CD4-positive, alpha-beta T cell (primary cell): ENCODE results near the gene GRIPAP1. TPM values are rescaled to one million over a fixed set of nuclear protein-coding genes. Genes with fewer than 3 reads are reported as not detected.

Source experiments
- ATAC-seq: fragments of 200-7000 bp; cut with Tn5 transposase; one replicate; pipeline ENCODE4 v1.10.0; 2022; ENCODE audit warnings: mild to moderate bottlenecking; ENCODE audit not compliant: poor library complexity
- CTCF ChIA-PET: fragments of 350-600 bp; sonication (Branson Sonifier 250); formaldehyde crosslinking; loops from one replicate; lab custom pipeline; 2021; ENCODE audit warnings: antibody characterized with exemption, inconsistent platforms; lab: Charles Lee
- POLR2A ChIA-PET: fragments of 350-600 bp; sonication (Branson Sonifier 250); formaldehyde crosslinking; loops from one replicate; lab custom pipeline; 2021; ENCODE audit warnings: antibody characterized with exemption, inconsistent platforms; lab: Charles Lee
- DNase-seq, 14 experiments: peaks; one replicate each; pipeline ENCODE4 v3.0.0-alpha.2; 2013 to 2020; ENCODE audit warnings: mixed read lengths in 2 of 14
- H3K27ac ChIP-seq, 2 donors: one replicate each; pipeline versions ENCODE4 v1.5.1 to v1.7.0; 2013; ENCODE audit warnings: low read length in 2 of 2, low read depth in 1 of 2, mild to moderate bottlenecking in 1 of 2
- H3K27me3 ChIP-seq, 2 experiments: 1 replicate in 1 of 2; 2 replicates in 1 of 2; pipeline versions ENCODE4 v1.6.1 to v1.7.0; 2013; ENCODE audit warnings: low read length in 2 of 2, control low read depth in 1 of 2, mild to moderate bottlenecking in 1 of 2, moderate library complexity in 1 of 2; ENCODE audit not compliant: insufficient read depth in 2 of 2, control insufficient read depth in 1 of 2
- H3K36me3 ChIP-seq: one replicate; pipeline ENCODE4 v1.6.1; 2013; ENCODE audit warnings: low read length, control low read depth; ENCODE audit not compliant: insufficient read depth
- H3K4me1 ChIP-seq: one replicate; pipeline ENCODE4 v1.6.1; 2013; ENCODE audit warnings: low read length, control low read depth; ENCODE audit not compliant: insufficient read depth
- H3K4me3 ChIP-seq: one replicate; pipeline ENCODE4 v1.5.1; 2013; ENCODE audit warnings: mild to moderate bottlenecking, low read length, moderate library complexity
- H3K9me3 ChIP-seq, 2 experiments: 1 replicate in 1 of 2; 2 replicates in 1 of 2; pipeline versions ENCODE4 v1.6.1 to v1.7.0; 2013; ENCODE audit warnings: low read length in 2 of 2, mild to moderate bottlenecking in 2 of 2, control low read depth in 1 of 2, moderate library complexity in 1 of 2; ENCODE audit not compliant: control insufficient read depth in 1 of 2, insufficient read depth in 1 of 2
- H3K27ac Mint-ChIP-seq: one replicate; pipeline ENCODE4 v1.8.0; 2020; ENCODE audit warnings: mixed read lengths
- H3K27me3 Mint-ChIP-seq: one replicate; pipeline ENCODE4 v1.8.0; 2021; ENCODE audit warnings: mixed read lengths
- H3K36me3 Mint-ChIP-seq: one replicate; pipeline ENCODE4 v1.8.0; 2021; ENCODE audit warnings: low read depth, mixed read lengths
- H3K4me1 Mint-ChIP-seq: one replicate; pipeline ENCODE4 v1.8.0; 2021; ENCODE audit warnings: low read depth, mixed read lengths
- H3K4me3 Mint-ChIP-seq: one replicate; pipeline ENCODE4 v1.8.0; 2020; ENCODE audit warnings: mild to moderate bottlenecking, mixed read lengths
- H3K9me3 Mint-ChIP-seq: one replicate; pipeline ENCODE4 v1.8.0; 2020; ENCODE audit warnings: mixed read lengths
- intact Hi-C, 2 experiments: fragments of 100-400 bp; cut with DNase I in 1 of 2; cut with micrococcal nuclease in 1 of 2; formaldehyde crosslinking; loops; one replicate each; pipeline versions ENCODE4 v1.15.1 to v1.9.0; 2023 to 2025; cut with DNase I, micrococcal nuclease
- total RNA-seq, 174 experiments: library from RNA in 2 of 174; stranded (reverse) in 2 of 174; gene quantifications; one replicate each; pipeline ENCODE4 v1.2.3 and lab custom pipeline; 2021 to 2026
- TF ChIP-seq, protein P1 (sequence below): fragments of 200-600 bp; IDR thresholded peaks from one replicate; pipeline ENCODE4 v1.8.0; 2022; ENCODE audit warnings: antibody characterized with exemption, mild to moderate bottlenecking

Gene GRIPAP1
- total RNA-seq, 2 experiments from 2014 or later = 100 to 101 TPM

DNA sequence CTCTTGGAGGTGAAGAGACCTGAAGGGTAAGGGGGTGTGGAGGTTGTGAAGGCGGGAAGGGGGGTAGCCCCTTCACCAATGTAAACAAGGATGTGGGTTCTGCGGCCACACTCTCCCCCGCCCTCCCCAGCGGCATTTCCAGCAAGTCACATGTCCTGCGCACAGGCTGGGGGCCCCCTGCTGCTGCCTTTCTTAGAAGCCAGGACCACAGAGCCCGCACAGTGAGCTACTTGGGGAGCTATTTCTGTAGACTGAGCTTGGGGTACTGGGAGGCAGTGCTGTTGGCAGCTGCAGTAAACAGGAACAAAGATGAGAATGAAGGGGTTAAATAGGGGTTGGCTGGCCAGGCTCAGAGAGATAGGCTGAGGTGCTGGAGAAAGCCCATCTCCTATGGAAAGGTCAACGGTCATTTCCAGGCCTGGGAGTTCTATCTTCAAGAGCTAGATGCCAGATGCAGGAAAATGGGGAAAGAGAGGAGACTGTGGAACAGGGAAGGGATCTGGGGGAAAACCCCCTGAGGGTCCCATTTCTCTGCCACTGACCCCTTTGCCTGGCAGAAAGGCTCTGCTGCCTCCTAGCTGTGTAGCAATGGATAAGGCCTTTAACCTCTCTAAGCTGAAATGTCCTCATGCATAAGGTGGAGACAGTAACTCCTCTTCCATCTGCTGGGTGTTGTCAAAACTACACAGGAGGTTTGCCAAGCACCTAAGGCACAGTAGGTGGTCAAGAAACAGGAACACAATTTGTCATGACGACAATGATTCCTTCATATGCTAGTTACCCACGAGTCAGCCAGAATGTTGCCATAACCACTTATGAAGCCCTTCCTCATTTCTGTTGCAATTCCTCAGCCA lies 64.8 kb downstream of the GRIPAP1 start:
- TF ChIP-seq, protein P1, sequence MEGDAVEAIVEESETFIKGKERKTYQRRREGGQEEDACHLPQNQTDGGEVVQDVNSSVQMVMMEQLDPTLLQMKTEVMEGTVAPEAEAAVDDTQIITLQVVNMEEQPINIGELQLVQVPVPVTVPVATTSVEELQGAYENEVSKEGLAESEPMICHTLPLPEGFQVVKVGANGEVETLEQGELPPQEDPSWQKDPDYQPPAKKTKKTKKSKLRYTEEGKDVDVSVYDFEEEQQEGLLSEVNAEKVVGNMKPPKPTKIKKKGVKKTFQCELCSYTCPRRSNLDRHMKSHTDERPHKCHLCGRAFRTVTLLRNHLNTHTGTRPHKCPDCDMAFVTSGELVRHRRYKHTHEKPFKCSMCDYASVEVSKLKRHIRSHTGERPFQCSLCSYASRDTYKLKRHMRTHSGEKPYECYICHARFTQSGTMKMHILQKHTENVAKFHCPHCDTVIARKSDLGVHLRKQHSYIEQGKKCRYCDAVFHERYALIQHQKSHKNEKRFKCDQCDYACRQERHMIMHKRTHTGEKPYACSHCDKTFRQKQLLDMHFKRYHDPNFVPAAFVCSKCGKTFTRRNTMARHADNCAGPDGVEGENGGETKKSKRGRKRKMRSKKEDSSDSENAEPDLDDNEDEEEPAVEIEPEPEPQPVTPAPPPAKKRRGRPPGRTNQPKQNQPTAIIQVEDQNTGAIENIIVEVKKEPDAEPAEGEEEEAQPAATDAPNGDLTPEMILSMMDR = peak; percentile 40
- Mint-ChIP-seq H3K4me1 (peaks cover 90% of the 10 kb centered on the region), H3K36me3 (peaks cover 70% of the 10 kb centered on the region), H3K27me3 (no peaks in the 10 kb centered on the region), H3K4me3 (peak overlapping the region; percentile 82), H3K27ac (peak overlapping the region; percentile 98), H3K9me3 (no peaks in the 10 kb centered on the region)
- H3K36me3 ChIP-seq = peaks cover 32% of the 10 kb centered on the region
- H3K4me1 ChIP-seq = peaks cover 85% of the 10 kb centered on the region
- H3K4me3 ChIP-seq = peak overlapping the region; percentile 49
- ChIA-PET CTCF (interaction anchor here (0.7 to 2.5 kb wide), 10 partner anchors 9 to 242 kb away, joined by 3 to 13 read pairs (median 8); partner anchors contain the start of genes PQBP1, SLC35A2 and TIMM17B), POLR2A (interaction anchor here (0.6 to 9.1 kb wide), 21 partner anchors 9 to 363 kb away, joined by 3 to 335 read pairs (median 5); partner anchors contain the start of genes GRIPAP1, HDAC6, OTUD5 and PIM2)
- peak; percentile 77 to 94 (median 88) for DNase-seq
- intact Hi-C loops = loop anchor here (1.0 to 5.0 kb wide), 4 partner anchors 17 to 290 kb away; no protein-coding TSS in a partner anchor
- H3K27ac ChIP-seq = peak overlapping the region; percentile 92 to 93
- peak; percentile 68 for ATAC-seq
- H3K9me3 ChIP-seq = no peaks in the 10 kb centered on the region
- no peaks in the 10 kb centered on the region for H3K27me3 ChIP-seq

DNA sequence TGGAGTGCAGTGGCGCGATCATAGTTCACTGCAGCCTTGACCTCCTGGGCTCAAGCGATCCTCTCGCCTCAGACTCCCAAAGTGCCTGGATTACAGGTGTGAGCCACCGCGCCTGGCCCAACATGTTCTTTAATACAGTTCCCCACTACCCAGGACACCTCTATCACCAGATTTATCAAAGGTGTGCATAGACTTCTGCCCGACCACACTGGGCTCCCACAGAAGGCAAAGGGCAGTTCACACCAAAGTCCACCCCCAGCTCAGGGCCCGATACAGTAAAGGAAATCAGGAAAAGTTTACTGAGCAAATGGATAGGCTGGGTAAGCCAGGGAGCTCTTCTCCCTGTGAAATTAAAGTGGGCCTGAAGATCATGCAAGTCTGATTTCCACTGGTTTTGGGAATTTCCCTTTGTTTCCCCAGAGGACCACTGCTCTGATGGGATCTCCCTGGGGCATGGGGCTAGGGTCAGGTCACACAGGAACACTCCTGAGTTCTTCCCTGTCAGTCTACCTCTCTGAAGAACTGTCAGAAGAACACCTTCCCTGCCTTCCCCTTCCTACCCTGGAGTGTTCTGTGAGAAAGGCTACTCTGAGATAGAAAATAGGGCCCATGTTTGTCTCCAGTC lies 65.5 kb downstream of the GRIPAP1 start:
- POLR2A ChIA-PET = interaction anchor here (0.7 to 9.1 kb wide), 15 partner anchors 9 to 362 kb away, joined by 3 to 335 read pairs (median 11); partner anchors contain the start of genes GRIPAP1, HDAC6, OTUD5 and PIM2

More for the DNA sequence above, 65.5 kb downstream of the GRIPAP1 start:
- Histone ChIP-seq H3K4me1 (peaks cover 78% of the 10 kb centered on the region), H3K27me3 (no peaks in the 10 kb centered on the region), H3K36me3 (peaks cover 30% of the 10 kb centered on the region), H3K9me3 (no peaks in the 10 kb centered on the region), H3K27ac (peak overlapping the region; percentile 92 to 93), H3K4me3 (peak overlapping the region; percentile 49)
- ATAC-seq = no peak
- H3K4me1 Mint-ChIP-seq = peaks cover 82% of the 10 kb centered on the region
- DNase-seq = no peak
- H3K27me3 Mint-ChIP-seq = no peaks in the 10 kb centered on the region
- peak overlapping the region; percentile 82 for H3K4me3 Mint-ChIP-seq
- intact Hi-C loops = loop anchor here (1.0 to 5.0 kb wide), 4 partner anchors 16 to 289 kb away; no protein-coding TSS in a partner anchor
- H3K27ac Mint-ChIP-seq = peak overlapping the region; percentile 98
- TF ChIP-seq, protein P1 = no peak
- CTCF ChIA-PET = interaction anchor here (1.1 to 2.5 kb wide), 9 partner anchors 8 to 45 kb away, joined by 3 to 13 read pairs (median 8); partner anchors contain the start of genes PQBP1, SLC35A2 and TIMM17B
- H3K9me3 Mint-ChIP-seq = no peaks in the 10 kb centered on the region
- peaks cover 62% of the 10 kb centered on the region for H3K36me3 Mint-ChIP-seq
